ENCODE data around the gene ZNF91.
"Not testable (repeated sequence)": the region's sequence is repeated elsewhere in the genome, so short reads cannot be mapped to it uniquely, and the experiment has no call there.

Gene ZNF91

DNA sequence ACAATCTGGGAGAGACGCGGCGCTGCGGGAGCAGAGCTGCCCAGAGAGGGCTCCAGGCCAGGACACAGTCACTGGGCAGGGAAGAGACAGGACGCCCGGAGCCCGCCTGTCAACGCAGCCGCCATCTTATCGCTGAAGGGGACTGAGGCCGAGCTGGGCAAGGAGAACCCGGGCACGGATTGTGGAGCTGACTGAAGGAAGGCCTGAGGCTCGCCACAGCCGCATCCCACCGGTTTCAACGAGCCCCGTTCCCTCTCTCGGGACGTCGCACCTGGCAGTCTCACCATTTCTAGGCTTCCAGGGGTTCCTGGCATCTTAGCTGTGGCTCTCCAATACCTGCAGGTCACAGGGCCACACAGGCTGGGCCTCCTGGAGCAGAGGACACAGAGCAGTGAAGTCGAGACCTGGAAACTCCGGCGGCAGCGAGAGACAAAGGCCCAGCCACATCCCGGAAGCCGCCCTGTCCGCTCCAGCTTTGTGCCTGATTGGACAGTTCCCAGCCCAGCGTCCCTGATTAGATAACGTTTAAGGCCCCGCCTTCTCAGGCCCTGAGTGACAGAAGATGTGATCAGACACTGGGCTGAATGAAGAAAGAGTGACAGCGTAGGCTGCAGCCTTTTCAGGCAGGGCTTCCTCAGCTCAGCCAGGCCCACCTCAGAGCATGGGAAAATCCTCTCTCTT, at the start of gene ZNF91:
TSS of gene ZNF91 (minus strand) at position 431 of the 681 bp plus-strand sequence. CDS start at position 314, 117 bp downstream.
- peak; percentile 93 for DNase-seq

DNA sequence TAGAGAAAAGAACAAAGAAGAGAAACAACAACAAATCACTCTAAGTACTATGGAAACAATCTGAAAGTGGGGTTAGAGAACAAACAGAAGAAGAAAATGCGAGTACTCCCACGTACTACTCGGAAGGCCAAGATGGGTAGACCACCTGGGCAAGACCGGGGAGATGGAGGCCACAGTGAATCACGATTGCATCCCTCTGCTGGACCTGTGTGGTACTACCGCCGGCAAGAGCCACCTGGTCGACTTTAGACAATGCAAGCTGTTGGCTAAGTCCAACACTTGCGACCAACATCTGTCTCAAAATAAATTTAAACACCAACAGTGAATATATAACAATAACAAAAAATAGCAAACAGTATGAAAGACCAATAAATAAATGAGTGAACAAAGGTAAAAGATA, 45.5 kb upstream of the ZNF91 start:
- no peak for DNase-seq

DNA sequence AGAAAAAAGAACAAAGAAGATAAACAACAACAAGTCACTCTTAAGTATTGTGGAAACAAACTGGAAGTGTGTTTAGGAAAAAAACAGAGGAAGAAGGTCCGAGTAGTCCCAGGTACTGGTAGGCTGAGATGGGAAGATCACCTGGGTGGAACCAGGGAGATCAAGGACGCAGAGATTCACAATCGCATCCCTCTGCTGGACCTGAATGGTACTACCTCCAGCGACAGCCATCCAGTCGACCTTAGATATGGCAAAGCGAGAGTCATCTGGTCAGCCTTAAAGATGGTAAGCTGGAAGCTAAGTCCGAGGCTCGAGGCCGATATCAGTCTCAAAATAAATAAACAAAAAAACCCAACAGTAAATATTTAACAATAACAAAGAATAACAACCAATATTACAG, 44.9 kb upstream of the ZNF91 start:
- no peak for DNase-seq

DNA sequence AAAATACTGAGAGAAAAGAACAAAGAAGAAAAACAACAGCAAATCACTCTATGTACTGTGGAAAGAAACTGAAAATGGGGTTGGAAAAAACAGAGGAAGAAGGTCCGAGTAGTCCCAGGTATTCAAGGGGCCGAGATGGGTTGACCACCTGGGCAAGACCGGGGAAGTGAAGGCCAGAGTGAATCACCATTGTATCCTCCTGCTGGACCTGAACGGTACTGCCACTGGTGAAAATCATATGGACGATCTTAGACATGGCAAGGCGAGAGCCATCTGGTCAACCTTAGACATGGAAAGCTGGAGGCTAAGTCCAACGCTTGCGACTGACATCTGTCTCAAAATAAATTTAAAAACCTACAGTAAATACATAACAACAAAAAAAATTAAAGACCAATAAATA, 44.4 kb upstream of the ZNF91 start:
- DNase-seq = no peak

DNA sequence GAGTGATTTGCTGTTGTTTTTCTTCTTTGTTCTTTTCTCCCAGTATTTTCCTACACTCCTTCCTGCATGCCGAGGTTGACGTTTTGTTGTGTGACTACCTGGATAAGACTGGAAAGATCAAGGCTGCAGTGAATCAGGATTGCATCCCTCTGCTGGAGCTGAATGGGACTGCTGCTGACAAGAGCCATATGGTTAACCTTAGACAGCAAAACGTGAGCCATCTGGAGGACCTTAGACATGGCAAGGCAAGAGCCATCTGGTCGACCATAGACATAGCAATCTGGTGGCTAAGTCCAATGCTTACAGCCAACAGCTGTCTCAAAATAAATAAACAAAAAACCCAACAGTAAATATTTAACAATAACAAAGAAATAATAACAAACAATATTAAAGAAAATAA, 42.6 kb upstream of the ZNF91 start:
- DNase-seq = no peak

DNA sequence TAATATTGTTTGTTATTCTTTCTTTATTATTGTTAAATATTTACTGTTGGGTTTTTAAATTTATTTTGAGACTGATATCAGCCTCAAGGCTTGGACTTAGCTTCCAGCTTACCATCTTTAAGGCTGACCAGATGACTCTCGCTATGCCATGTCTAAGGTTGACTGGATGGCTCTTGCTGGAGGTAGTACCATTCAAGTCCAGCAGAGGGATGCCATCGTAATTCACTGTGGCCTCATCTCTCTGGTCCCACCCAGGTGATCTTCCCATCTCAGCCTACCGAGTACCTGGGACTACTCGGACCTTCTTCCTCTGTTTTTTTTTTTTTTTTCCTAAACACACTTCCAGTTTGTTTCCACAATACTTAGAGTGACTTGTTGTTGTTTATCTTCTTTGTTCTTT, 41.7 kb upstream of the ZNF91 start:
- no peak for DNase-seq

DNA sequence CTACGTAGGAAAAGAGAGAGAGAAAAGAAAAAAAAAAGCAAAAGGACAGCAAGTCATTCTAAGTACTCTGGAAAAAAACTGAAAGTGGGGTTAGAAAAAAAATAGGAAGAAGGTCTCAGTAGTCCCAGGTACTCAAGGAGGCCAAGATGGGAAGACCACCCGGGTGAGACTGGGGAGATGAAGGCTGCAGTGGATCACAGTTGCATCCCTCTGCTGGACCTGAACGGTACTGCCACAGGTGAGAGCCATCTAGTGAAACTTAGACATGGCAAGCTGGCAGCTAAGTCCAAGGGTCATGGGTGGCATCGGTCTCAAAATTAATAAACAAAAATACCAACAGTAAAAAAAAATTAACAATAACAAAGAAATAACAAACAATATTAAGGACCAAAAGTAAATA, 41.0 kb upstream of the ZNF91 start:
- DNase-seq = no peak

DNA sequence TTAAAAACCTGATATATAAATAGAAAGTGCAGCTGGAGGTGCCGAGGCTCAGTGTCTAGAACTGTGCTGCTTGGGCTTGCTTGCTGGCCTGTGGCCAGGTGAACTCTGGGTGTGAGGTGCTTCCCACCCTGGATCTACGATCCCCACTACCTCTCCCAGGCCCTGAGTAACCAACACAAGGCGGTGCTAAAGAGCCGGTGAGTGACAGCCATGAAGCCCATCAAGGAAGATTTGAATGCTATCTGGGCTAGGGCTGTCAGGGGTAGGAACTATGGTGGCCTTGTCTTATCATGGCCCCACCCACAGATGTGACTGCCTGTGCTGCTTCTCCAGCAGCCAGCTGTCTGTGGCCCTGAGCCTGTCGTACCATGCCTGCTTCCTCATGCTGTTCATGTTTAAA, 25.6 kb upstream of the ZNF91 start:
- DNase-seq = no peak

DNA sequence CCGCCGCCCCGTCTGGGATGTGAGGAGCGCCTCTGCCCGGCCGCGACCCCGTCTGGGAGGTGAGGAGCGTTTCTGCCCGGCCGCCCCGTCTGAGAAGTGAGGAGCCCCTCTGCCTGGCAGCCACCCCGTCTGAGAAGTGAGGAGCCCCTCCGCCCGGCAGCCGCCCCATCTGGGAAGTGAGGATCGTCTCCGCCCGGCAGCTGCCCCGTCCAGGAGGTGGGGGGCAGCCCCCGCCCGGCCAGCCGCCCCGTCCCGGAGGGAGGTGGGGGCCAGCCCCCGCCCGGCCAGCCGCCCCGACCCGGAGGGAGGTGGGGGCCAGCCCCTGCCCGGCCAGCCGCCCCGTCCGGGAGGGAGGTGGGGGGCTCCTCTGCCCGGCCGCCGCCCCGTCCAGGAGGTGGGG, 24.0 kb upstream of the ZNF91 start:
- not testable (repeated sequence) for DNase-seq

DNA sequence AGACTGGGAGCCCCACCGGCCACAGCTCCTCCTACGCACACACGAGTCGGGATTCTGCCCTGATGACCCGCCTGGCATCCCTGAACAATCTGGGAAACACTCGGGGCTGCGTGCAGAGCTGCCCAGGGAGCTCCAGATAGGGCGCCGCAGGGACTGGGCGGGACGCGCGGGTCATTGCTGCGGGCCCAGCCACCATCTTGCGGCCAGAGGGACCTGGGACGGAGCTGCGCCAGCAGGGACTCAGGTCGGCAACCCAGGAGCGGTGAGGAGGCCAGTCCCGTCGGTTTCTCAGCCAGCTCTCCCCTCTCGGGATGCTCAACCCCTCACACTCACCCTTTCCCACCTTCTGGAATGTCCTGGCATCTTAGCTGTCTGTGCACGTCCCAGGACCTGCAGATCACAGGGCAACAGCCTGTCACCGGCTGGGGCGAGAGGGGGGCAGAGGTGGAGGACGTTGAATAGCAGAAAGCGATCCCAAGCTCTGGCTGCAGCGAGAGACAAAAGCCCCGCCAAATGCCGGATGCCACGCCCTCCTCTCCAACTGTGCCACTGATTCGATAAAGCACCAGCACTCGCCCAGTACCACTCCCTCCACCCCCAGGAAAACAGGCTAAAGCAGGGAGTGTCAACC, 20.4 kb upstream of the ZNF91 start:
- peak; percentile 57 for DNase-seq

DNA sequence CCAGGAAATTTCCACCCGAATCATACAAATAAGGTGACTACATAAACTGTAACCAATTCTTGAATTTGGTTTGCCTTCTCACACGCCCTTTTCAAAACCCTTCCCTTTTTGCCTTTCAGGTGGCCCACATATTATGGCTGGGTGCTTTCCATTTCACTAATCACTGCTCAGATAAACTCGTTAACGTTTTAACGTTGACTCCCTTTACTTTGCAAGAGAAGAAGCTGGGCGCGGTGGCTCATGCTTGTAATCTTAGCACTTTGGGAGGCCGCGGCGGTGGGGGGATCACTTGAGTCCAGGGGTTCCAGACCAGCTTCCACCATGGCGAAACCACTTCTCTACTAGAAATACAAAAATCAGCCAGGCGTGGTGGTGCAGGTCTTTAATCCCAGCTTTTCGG, 19.8 kb upstream of the ZNF91 start:
- DNase-seq = no peak

DNA sequence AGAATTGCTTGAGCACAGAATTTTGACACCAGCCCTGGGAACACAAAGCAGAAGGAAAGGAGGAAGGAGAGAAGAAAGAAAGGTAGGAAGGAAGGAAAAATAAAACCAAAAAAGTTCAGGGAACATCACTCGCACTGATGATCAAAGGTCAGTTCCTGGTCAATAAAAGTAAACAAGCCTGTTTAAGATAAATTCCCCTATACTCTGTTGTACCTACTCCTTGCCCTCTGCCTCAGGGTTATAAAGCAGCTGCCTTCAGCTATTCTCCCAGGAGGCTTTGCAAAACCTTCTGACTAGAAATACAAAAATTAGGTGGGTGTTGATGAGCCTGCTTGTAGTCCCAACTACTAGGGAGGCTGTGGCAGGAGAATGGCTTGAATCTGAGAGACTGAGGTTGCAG, 14.9 kb upstream of the ZNF91 start:
- DNase-seq = no peak

DNA sequence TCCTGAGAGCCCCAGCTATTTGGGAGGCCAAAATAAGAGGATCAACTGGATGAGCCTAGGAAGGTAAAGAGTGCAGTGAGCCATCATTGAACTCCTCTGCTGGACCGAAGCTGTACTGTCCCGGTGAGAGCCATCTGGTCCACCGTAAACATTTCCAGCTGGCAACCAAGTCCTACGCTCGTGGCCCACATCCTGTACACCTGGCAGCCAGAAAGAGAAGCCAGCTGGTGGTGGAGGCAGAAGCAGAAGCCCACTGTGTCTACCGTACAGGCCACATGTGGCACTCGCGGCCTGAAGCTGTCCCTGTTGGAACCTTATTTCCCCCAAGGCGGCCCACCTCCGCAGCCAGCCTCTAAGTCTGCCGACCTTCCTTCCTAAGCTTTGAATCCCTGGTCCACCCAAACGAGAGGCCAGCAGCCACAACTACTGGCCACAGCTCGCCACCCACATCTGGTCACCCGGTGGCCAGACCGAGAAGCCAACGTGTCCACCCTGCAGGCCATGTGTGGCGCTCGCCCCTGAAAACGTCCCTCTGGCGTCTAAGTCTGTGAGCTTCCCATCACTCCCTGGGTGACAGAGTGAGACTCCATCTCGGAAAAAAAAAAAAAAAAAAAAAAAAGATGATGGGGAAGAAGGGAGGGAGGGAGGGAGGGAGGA, 14.2 kb upstream of the ZNF91 start:
- no peak for DNase-seq

DNA sequence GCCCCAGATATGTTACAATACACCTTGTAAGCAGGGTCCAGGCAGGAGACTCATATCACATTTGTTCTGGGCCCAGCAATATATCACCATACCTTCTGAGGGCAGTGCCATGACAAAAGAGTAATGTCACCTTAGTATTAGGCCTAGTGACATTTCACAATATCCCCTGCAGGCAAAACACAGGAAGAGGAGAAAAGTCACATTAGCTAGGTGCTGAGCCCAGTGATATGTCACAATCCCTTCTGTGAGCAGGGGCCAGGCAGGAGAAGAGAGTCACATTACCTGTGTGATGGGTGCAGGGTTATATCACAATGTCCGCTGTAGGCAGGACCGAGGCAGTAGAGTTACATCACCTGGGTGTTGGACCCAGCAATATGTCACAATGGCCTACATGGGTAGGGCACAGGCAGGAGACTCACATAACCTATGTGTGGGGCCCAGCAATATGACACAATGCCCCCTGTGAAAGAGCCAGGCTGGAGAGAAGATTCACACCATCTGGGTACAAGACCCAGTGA, 12.4 kb upstream of the ZNF91 start:
- no peak for DNase-seq

DNA sequence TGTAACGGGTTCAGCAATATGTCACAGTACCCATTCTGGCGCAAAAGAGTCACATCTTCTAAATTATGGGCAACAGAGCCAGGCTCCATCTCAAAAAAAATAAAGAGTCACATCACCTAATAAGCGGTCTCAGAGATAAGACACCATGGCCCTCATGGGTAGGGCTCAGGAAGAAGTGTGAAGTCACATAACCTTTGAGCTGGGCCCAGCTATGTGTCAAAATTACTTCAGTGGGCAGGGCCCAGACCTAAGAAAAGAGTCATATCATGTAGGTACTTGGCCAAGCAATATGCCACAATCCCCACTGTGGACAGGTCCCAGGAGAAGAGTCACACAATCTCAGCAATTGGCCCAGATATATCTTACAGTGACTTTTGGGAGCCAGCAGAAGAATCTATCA, 11.4 kb upstream of the ZNF91 start:
- DNase-seq = no peak

DNA sequence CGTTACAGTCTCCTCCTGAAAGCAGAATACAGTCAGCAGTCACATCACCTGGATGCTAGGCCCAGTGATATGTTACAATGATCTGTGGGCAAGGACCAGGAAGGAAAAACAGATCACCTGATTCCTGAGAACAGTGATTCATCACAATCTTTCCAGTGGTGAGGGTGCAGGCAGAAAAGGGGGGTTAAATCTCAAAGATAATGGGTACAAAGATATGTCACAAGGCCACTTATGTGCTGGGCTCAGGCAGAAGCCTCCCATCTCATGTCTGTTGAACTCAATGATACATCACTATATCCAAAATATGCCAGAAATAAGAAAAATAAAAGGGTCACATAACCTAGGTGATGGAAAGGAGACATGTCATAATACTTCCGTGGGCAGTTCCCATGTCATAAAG, 10.8 kb upstream of the ZNF91 start:
- no peak for DNase-seq

DNA sequence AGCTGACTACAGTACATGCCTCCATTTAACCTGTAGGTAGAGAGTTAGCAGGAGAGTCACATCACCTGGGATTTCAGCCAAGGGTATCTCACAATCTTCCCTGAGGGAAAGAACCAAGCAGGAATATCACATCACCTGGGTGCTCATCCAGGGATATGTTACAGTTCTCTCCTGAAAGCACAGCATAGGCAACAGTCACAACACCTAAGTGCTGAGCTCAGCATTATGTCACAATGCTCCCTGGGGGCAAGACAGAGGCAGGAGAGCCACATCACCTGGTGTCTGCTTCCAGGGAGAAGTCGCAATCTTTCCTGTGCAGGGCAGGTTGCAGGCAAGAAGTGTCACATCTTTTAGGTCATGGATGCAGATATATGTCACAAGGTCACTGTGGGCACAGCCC, 9.4 kb upstream of the ZNF91 start:
- DNase-seq = no peak

DNA sequence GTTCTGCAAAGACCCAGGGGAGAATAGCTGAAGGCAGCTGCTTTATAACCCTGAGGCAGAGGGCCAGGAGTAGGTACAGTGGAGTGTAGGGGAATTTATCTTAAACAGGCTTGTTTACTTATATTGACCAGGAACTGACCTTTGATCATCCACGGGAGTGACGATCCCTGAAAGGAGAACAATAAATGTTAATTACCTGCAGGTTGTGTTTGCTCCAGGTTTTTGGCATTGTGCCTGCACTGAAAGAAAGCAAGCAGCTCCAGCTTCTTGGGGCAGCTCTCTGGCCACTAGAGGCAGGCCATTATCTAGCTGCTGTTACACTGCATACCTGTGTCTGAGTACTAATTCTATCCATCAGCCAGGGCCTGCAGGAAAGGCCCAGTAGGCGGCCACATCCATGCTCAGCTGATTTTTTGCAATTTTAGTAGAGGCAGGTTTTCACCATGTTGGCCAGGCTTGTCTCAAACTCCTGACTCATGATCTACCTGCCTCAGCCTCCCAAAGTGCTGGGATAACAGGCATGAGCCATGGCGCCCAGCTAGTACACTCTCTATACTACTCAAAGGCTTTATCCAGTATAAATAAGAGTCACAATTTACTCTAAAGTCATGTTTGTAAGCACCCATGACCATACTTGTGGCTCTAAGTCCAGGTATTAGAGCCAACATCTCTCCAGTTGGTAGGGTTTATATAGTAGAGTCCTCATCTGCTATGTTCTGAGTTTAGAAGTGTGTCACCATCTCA, 8.5 kb upstream of the ZNF91 start:
- DNase-seq = no peak

DNA sequence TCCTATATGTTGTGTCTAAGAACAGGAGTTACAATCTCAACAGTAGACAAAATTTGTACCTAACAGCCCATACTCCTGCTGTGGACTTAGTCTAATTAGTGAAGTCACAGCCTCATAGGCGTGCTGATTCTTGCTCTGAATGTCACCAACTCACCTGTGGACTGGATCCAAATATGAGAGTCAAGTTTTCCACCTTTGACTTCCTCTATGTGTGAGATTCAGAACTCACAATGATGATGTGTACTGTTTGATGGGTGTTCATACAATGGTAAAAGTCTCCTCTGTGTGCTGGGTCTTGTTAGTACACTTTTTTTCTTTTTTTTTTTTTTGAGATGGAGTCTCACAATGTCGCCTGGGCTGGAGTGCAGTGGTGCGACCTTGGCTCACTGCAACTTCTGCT, 7.8 kb upstream of the ZNF91 start:
- no peak for DNase-seq

DNA sequence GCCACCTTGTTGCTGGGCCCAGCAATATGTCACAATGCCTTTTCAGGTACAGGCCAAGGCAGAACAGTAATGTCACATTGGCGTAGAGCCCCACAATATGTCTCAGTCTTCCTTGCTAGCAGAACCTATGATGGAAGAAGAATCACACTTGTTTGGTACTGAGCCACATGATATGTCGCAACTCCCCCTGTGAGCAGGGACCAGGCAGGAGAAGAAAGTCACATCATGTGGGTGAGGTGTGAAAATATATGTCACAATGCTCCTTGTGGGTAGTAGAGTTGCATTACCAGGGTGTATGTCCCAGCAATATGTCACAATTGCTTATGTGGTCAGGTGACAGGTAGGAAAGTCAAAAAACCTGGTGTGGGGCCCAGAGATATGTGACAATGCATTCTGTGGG, 7.1 kb upstream of the ZNF91 start:
- no peak for DNase-seq

DNA sequence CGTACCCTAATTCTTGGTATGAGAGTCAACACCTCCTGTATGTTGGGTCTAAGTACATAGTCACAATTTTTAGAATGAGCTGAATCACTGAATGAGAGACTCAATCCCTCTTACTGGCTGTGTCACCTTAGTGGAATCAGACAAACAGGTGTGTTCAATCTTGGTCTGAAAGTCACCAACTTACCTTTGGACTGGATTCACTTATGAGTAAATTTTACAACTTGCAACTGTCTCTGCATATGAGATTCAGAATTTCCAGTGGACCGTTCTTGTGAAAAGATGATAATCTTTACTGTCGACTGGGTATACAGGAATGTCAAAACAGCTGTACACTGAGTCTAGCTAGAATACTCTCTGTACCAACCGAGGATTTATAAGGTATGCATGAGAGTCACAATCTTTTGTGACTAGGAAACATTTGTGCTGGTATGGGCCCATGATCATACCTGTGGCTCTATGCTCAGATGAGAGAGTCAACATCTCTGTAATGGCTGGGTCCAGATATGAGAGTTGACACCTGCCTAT, 5.9 kb upstream of the ZNF91 start:
- no peak for DNase-seq

DNA sequence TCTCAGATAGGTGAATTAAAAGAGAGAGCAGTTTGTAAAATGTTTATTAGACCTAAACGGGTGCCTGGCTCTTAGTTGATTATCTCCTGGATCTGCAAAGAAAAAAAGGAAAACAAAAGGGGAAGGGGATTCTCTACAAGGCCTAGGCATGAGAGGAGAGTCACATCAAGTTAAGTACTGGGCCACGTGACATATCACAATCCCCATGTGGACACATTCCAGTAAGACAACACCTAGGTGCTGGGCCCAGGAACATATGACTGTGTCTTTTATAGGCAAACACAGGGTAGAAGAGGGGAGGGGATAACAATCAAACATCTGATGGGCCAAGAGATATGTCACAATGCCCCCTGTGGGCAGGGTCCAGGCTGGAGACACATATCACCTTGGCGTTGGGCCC, 4.2 kb upstream of the ZNF91 start:
- DNase-seq = no peak

DNA sequence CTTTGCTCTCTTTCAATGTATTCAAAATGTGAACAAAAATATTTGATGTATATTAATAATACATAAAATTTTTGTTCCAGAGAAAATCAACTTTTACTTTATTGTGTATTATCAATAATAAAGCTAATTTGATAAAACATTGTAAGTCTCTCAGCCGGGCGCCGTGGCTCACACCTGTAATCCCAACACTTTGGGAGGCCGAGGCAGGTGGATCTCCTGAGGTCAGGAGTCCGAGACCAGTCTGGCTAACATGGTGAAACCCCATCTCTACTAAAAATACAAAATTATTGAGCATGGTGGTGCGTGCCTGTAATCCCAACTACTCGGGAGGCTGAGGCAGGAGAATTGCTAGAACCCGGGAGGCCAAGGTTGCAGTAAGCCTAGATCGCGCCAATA, 449 bp upstream of the ZNF91 start:
- DNase-seq = not testable (repeated sequence)

Measured in right forelimb (tissue), 1 donor.